H1 (cell line): ENCODE results near the gene ELFN2. TPM values are rescaled to one million over a fixed set of nuclear protein-coding genes. Genes with fewer than 3 reads are reported as not detected.

Experiments
- CTCF ChIA-PET: fragments of 300-600 bp; sonication (Branson Sonifier 250); formaldehyde crosslinking; loops from one replicate; lab custom pipeline; 2021; ENCODE audit not compliant: partially characterized antibody; lab: Charles Lee
- POLR2A ChIA-PET: fragments of 300-600 bp; sonication (Branson Sonifier 250); formaldehyde crosslinking; loops from one replicate; lab custom pipeline; 2021; ENCODE audit warnings: inconsistent platforms; ENCODE audit not compliant: partially characterized antibody; lab: Charles Lee
- DNase-seq, 2 experiments: peaks; one replicate each; pipeline versions ENCODE4 v3.0.0 to v3.0.0-alpha.2; 2010 to 2022; ENCODE audit warnings: low spot score in 2 of 2, low read depth in 1 of 2, mixed read lengths in 1 of 2
- FAIRE-seq: peaks from 2 replicates; lab custom pipeline; 2011; peaks lifted over from hg19 to GRCh38; lab: Jason Lieb, UNC
- H2AFZ ChIP-seq: 2 replicates; pipeline ENCODE4 v1.8.1; 2012; ENCODE audit warnings: low read length, inconsistent platforms
- H2AK5ac ChIP-seq: 2 replicates; pipeline ENCODE4 v1.6.1; 2013; ENCODE audit warnings: low read depth, low read length
- H2BK120ac ChIP-seq: replicated peaks from 2 replicates; pipeline ENCODE3; 2013; ENCODE audit warnings: low read depth, low read length, inconsistent platforms
- H2BK12ac ChIP-seq: 2 replicates; pipeline ENCODE4 v1.6.1; 2013; ENCODE audit warnings: low read depth, low read length
- H2BK15ac ChIP-seq: 2 replicates; pipeline ENCODE4 v1.6.1; 2013; ENCODE audit warnings: low read length
- H2BK20ac ChIP-seq: 2 replicates; pipeline ENCODE4 v1.6.1; 2013; ENCODE audit warnings: low read length
- H2BK5ac ChIP-seq: 2 replicates; pipeline ENCODE4 v1.6.1; 2013; ENCODE audit warnings: low read depth, low read length
- H3K14ac ChIP-seq: 2 replicates; pipeline ENCODE4 v1.6.1; 2013; ENCODE audit warnings: inconsistent platforms; ENCODE audit not compliant: insufficient read length
- H3K18ac ChIP-seq: 2 replicates; pipeline ENCODE4 v1.6.1; 2013; ENCODE audit warnings: low read length; ENCODE audit errors: extremely low read depth
- H3K23ac ChIP-seq: 2 replicates; pipeline ENCODE4 v1.6.1; 2013; ENCODE audit warnings: inconsistent platforms; ENCODE audit not compliant: insufficient read length
- H3K23me2 ChIP-seq: 2 replicates; pipeline ENCODE4 v1.6.1; 2013; ENCODE audit warnings: low read depth, low read length
- H3K27ac ChIP-seq: 2 replicates; pipeline ENCODE4 v1.6.1; 2011; ENCODE audit warnings: low read depth, low read length, inconsistent platforms
- H3K27me3 ChIP-seq, 4 experiments: replicated peaks in 1 of 4; 1 replicate in 1 of 4; 2 replicates in 3 of 4; pipeline versions ENCODE4 v1.6.1 to v1.8.1; 2011 to 2013; ENCODE audit warnings: low read length in 3 of 4, mild to moderate bottlenecking in 3 of 4, inconsistent platforms in 2 of 4, mixed read lengths in 2 of 4, moderate library complexity in 1 of 4; ENCODE audit not compliant: control insufficient read depth in 3 of 4, insufficient read depth in 3 of 4; ENCODE audit errors: extremely low read depth in 1 of 4
- H3K36me3 ChIP-seq, 4 experiments: 2 replicates each; pipeline versions ENCODE4 v1.6.1 to v1.8.1; 2011 to 2013; ENCODE audit warnings: mild to moderate bottlenecking in 4 of 4, low read length in 3 of 4, moderate library complexity in 2 of 4, control low read depth in 1 of 4, inconsistent platforms in 1 of 4; ENCODE audit not compliant: insufficient read depth in 4 of 4, control insufficient read depth in 2 of 4
- H3K4ac ChIP-seq: replicated peaks from 2 replicates; pipeline ENCODE3; 2013; ENCODE audit warnings: low read length, low read depth, mixed read lengths, inconsistent platforms; ENCODE audit not compliant: insufficient read length
- H3K4me1 ChIP-seq, 4 experiments: replicated peaks in 1 of 4; 1 replicate in 1 of 4; 2 replicates in 3 of 4; pipeline versions ENCODE4 v1.6.1 to v1.8.1; 2011 to 2013; ENCODE audit warnings: low read length in 3 of 4, inconsistent platforms in 2 of 4, mixed read lengths in 1 of 4; ENCODE audit not compliant: insufficient read depth in 4 of 4, control insufficient read depth in 3 of 4
- H3K4me2 ChIP-seq, 2 experiments: 2 replicates each; pipeline versions ENCODE4 v1.6.1 to v1.8.1; 2011 to 2013; ENCODE audit warnings: low read depth in 2 of 2, low read length in 2 of 2, control low read depth in 1 of 2, inconsistent platforms in 1 of 2, mild to moderate bottlenecking in 1 of 2; ENCODE audit not compliant: insufficient read depth in 1 of 2
- H3K4me3 ChIP-seq, 4 experiments: fragments of 200-600, 300-600 bp in 1 of 4; sonication (generic), shearing (Covaris generic), sonication (Bioruptor Twin) in 1 of 4; 2 replicates each; pipeline versions ENCODE4 v1.5.1 to v1.8.1; 2011 to 2016; ENCODE audit warnings: low read length in 4 of 4, low read depth in 3 of 4, control low read depth in 2 of 4, inconsistent platforms in 2 of 4, mild to moderate bottlenecking in 2 of 4, mixed read lengths in 1 of 4, moderate library complexity in 1 of 4; ENCODE audit not compliant: insufficient read depth in 2 of 4; ENCODE audit errors: extremely low read depth in 1 of 4
- H3K56ac ChIP-seq: replicated peaks from 2 replicates; pipeline ENCODE3; 2013; ENCODE audit warnings: low read depth, mild to moderate bottlenecking, mixed read lengths, low read length, inconsistent platforms; ENCODE audit not compliant: insufficient read length
- H3K79me1 ChIP-seq: 2 replicates; pipeline ENCODE4 v1.6.1; 2013; ENCODE audit warnings: low read depth, low read length, control low read depth
- H3K79me2 ChIP-seq, 2 experiments: 2 replicates each; pipeline versions ENCODE4 v1.6.1 to v1.8.1; 2012 to 2013; ENCODE audit warnings: low read length in 2 of 2, mild to moderate bottlenecking in 2 of 2, inconsistent platforms in 1 of 2; ENCODE audit not compliant: insufficient read depth in 2 of 2, control insufficient read depth in 1 of 2
- H3K9ac ChIP-seq, 4 experiments: replicated peaks in 1 of 4; 1 replicate in 1 of 4; 2 replicates in 3 of 4; pipeline versions ENCODE4 v1.6.1 to v1.8.1; 2011 to 2013; ENCODE audit warnings: low read depth in 3 of 4, low read length in 3 of 4, control low read depth in 2 of 4, mild to moderate bottlenecking in 2 of 4, moderate library complexity in 2 of 4, inconsistent platforms in 1 of 4; ENCODE audit errors: extremely low read depth in 1 of 4
- H3K9me3 ChIP-seq, 2 experiments: 2 replicates each; pipeline versions ENCODE4 v1.6.1 to v1.8.1; 2012 to 2013; ENCODE audit warnings: mild to moderate bottlenecking in 2 of 2, moderate library complexity in 2 of 2, control low read depth in 1 of 2, inconsistent platforms in 1 of 2, low read depth in 1 of 2, low read length in 1 of 2, mixed read lengths in 1 of 2; ENCODE audit not compliant: insufficient read depth in 2 of 2
- H4K20me1 ChIP-seq, 2 experiments: replicated peaks in 1 of 2; 2 replicates each; pipeline versions ENCODE3 to v1.8.1; 2011 to 2013; ENCODE audit warnings: inconsistent platforms in 2 of 2, low read length in 2 of 2, mild to moderate bottlenecking in 1 of 2; ENCODE audit not compliant: insufficient read depth in 2 of 2, control insufficient read depth in 1 of 2
- H4K5ac ChIP-seq: 2 replicates; pipeline ENCODE4 v1.6.1; 2013; ENCODE audit warnings: low read length, low read depth, mixed read lengths, inconsistent platforms; ENCODE audit not compliant: insufficient read length
- H4K8ac ChIP-seq: 2 replicates; pipeline ENCODE4 v1.8.0; 2013; ENCODE audit warnings: mild to moderate bottlenecking, moderate library complexity, low read length, inconsistent platforms; ENCODE audit not compliant: insufficient read depth; ENCODE audit errors: extremely low read depth
- H4K91ac ChIP-seq: replicated peaks from 2 replicates; pipeline ENCODE3; 2013; ENCODE audit warnings: low read length, mixed read lengths, inconsistent platforms; ENCODE audit not compliant: insufficient read length
- ATF2 ChIP-seq: IDR thresholded peaks from 2 replicates; pipeline ENCODE4 v1.6.1; 2012; ENCODE audit warnings: low read length, inconsistent platforms
- GTF2F1 ChIP-seq: IDR thresholded peaks from 2 replicates; pipeline ENCODE4 v1.6.1; 2012; ENCODE audit warnings: low read depth, low read length, improper control_type of control experiment, borderline replicate concordance
- JUND ChIP-seq: IDR thresholded peaks from 2 replicates; pipeline ENCODE4 v1.6.1; 2011; ENCODE audit warnings: mild to moderate bottlenecking, improper control_type of control experiment, low read length
- KDM1A ChIP-seq: fragments of 200-600, 300-600 bp; sonication (generic); IDR thresholded peaks from 2 replicates; pipeline ENCODE4 v1.7.1; 2016; ENCODE audit warnings: mild to moderate bottlenecking, low read length, borderline replicate concordance
- SIRT6 ChIP-seq: IDR thresholded peaks from one replicate; pipeline ENCODE4 v1.7.1; 2012; ENCODE audit warnings: low read length, inconsistent platforms
- TAF1 ChIP-seq: IDR thresholded peaks from 2 replicates; pipeline ENCODE4 v1.6.1; 2011; ENCODE audit warnings: mild to moderate bottlenecking, low read depth, low read length
- USF2 ChIP-seq: IDR thresholded peaks from 2 replicates; pipeline ENCODE4 v1.6.1; 2011; ENCODE audit warnings: low read length, improper control_type of control experiment
- WGBS, 2 experiments: shearing (Covaris generic) in 1 of 2; methylation state at CpG; one replicate each; pipeline versions ENCODE4 v1.1.6 to v1.1.7; 2013 to 2015; ENCODE audit warnings: low lambda C conversion rate in 2 of 2, mixed read lengths in 2 of 2, inconsistent platforms in 1 of 2, low coverage in 1 of 2, missing lambda C conversion rate in 1 of 2; ENCODE audit not compliant: insufficient replicate concordance in 2 of 2, insufficient coverage in 1 of 2, insufficient read length in 1 of 2; ENCODE audit errors: extremely low coverage in 1 of 2, missing lambda C conversion rate in 1 of 2; 5-methylcytosine and 5-hydroxymethylcytosine counted together
- polyA plus RNA-seq, 7 experiments: library from polyadenylated mRNA; depleted of rRNA in 3 of 7; stranded (reverse) in 5 of 7; unstranded in 2 of 7; fragments of >200 nt in 5 of 7; fragments of 200-250 nt in 2 of 7; gene quantifications; 1 replicate in 5 of 7; 2 replicates in 1 of 7; 4 replicates in 1 of 7; pipeline versions ENCODE4 v1.2.1 to v1.2.3, GENCODE V29; 2011 to 2013; ENCODE audit warnings: missing spikeins in 2 of 7, mixed read lengths in 2 of 7
- total RNA-seq: library from RNA; stranded (reverse); fragmentation: NEBNext Ultra II Directional; extraction: Animal tissue kit (Norgen Biotek cat#: 25700); gene quantifications from 2 replicates; pipeline ENCODE4 v1.2.1, GENCODE V29; 2021
- TF ChIP-seq, protein P1 (sequence below): IDR thresholded peaks from 2 replicates; pipeline ENCODE4 v1.6.1; 2012; ENCODE audit warnings: inconsistent platforms

ELFN2 gene
- total and polyA plus RNA-seq, 2 of the 8 experiments (the other 6 are each of a cell fraction or from before 2014, with no cell fraction given): 0.63 to 0.88 TPM

- no peak overlapping the region for H4K8ac ChIP-seq
- H3K4me1 ChIP-seq: no peaks in the 10 kb centered on the region
- FAIRE-seq (no peak), DNase-seq (no peak)
- H3K14ac ChIP-seq: no peak overlapping the region
- no peaks in the 10 kb centered on the region for H3K79me1 ChIP-seq
- H4K91ac ChIP-seq: no peak overlapping the region
- no peaks in the 10 kb centered on the region; the same call in 1 of the 2 replicates for H3K23me2 ChIP-seq
- WGBS, 2 experiments: 86% methylated on average over 16 of the region's 16 CpGs; no CpG with 5 or more reads in 1 of the 2 experiments
- no peak overlapping the region for H2BK15ac ChIP-seq
- no peak overlapping the region for H3K9ac ChIP-seq
- H3K4me3 ChIP-seq: no peak overlapping the region
- H2BK120ac ChIP-seq: no peak overlapping the region
- no peak for TF ChIP-seq GTF2F1
- TF ChIP-seq SIRT6: no peak
- TF ChIP-seq USF2: no peak
- no peak for TF ChIP-seq ATF2
- TF ChIP-seq, protein P1, sequence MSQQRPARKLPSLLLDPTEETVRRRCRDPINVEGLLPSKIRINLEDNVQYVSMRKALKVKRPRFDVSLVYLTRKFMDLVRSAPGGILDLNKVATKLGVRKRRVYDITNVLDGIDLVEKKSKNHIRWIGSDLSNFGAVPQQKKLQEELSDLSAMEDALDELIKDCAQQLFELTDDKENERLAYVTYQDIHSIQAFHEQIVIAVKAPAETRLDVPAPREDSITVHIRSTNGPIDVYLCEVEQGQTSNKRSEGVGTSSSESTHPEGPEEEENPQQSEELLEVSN: no peak
- no peak for TF ChIP-seq KDM1A
- no peak for TF ChIP-seq JUND
- TF ChIP-seq TAF1: no peak
- no peak overlapping the region for H2AK5ac ChIP-seq
- H3K23ac ChIP-seq: no peak overlapping the region
- CTCF ChIA-PET: interaction anchor here (1.2 to 1.4 kb wide), 3 partner anchors 37 to 105 kb away, joined by 3 to 5 read pairs (median 3); no protein-coding TSS in a partner anchor
- POLR2A ChIA-PET: no interaction called here
- no peak overlapping the region for H2AFZ ChIP-seq
- no peaks in the 10 kb centered on the region for H3K79me2 ChIP-seq
- H3K27ac ChIP-seq: no peak overlapping the region
- H3K18ac ChIP-seq: no peak overlapping the region
- H3K4ac ChIP-seq: no peak overlapping the region
- H2BK5ac ChIP-seq: no peak overlapping the region
- H4K20me1 ChIP-seq: no peaks in the 10 kb centered on the region
- H3K56ac ChIP-seq: no peak overlapping the region
- H4K5ac ChIP-seq: no peak overlapping the region
- no peak overlapping the region for H3K4me2 ChIP-seq
- H3K36me3 ChIP-seq: no peaks in the 10 kb centered on the region
- no peak overlapping the region for H2BK20ac ChIP-seq
- H3K9me3 ChIP-seq: no peaks in the 10 kb centered on the region
- H2BK12ac ChIP-seq: no peak overlapping the region
- H3K27me3 ChIP-seq: no peaks in the 10 kb centered on the region
Observed at GRCh38 chr22:37353839-37354238, 73.4 kb downstream of the ELFN2 start.
